ENCODE measurements around the gene ALOX12. TPM values are rescaled to one million over a fixed set of nuclear protein-coding genes. Genes with fewer than 3 reads are reported as not detected.

The ALOX12 gene, protein sequence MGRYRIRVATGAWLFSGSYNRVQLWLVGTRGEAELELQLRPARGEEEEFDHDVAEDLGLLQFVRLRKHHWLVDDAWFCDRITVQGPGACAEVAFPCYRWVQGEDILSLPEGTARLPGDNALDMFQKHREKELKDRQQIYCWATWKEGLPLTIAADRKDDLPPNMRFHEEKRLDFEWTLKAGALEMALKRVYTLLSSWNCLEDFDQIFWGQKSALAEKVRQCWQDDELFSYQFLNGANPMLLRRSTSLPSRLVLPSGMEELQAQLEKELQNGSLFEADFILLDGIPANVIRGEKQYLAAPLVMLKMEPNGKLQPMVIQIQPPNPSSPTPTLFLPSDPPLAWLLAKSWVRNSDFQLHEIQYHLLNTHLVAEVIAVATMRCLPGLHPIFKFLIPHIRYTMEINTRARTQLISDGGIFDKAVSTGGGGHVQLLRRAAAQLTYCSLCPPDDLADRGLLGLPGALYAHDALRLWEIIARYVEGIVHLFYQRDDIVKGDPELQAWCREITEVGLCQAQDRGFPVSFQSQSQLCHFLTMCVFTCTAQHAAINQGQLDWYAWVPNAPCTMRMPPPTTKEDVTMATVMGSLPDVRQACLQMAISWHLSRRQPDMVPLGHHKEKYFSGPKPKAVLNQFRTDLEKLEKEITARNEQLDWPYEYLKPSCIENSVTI
- total RNA-seq: 1 to 10 TPM in 1 of 2 donors, not detected in 1; 3.1 TPM
- under 1 TPM; 0.03 to 0.24 TPM for polyA plus RNA-seq

DNA sequence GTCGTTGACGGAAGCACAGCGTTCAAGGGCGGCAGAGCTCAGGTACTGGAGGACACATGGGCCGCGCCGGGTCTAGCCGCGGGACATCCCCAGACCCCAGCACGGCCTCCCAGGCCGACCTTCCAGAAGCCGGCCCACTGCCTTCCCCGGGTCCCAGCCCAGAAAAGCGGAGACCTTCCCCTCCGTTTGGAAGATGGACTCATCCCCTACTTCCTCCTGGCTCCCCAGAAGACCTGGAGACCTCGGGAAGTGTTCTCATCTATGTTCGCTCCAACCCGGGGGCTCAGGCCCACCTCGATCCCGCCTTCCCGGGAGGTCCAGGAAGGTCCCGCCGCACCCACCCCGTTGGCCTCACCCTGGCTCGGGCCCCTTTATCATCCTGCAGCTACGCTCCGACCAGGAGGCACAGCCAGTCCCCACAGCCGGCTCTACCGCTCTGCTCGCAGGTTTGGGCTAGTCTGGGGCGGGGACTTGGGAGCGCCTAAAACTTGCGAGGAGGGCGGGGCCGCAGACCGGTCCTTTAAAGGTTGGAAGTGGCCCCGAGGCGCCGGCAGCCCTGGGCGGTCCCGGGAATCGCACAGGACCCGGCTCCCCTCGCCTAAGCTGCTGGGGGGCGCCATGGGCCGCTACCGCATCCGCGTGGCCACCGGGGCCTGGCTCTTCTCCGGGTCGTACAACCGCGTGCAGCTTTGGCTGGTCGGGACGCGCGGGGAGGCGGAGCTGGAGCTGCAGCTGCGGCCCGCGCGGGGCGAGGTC is at the start of gene ALOX12:
Gene ALOX12 (plus strand): TSS at position 550 of the 756 bp plus-strand sequence. CDS start 69 bp downstream, at position 619.
- Histone ChIP-seq H3K27ac (ENCODE audit: low read depth in 1 of 2, low read length in 2 of 2) (no peak within 1 kb of the TSS), H3K27me3 (ENCODE audit: control insufficient read depth in 4 of 4, insufficient read depth in 4 of 4, low read length in 3 of 4) (no peaks in the 10 kb centered on the region), H3K36me3 (ENCODE audit: control insufficient read depth in 4 of 4, insufficient read depth in 3 of 4, low read depth in 1 of 4, low read length in 3 of 4) (peaks cover 2 to 16% (median 9%) of the 10 kb centered on the region in 4 donors), H3K4me1 (ENCODE audit: control insufficient read depth in 4 of 4, insufficient read depth in 4 of 4, low read length in 3 of 4) (peaks cover 2 to 10% (median 5%) of the 10 kb centered on the region in 4 donors), H3K9ac (ENCODE audit: low read depth in 1 of 2, low read length in 2 of 2) (no peak within 1 kb of the TSS), H3K4me3 (ENCODE audit: low read depth in 1 of 3, low read length in 3 of 3) (peak within 1 kb of the TSS in 1 of 3 donors; percentile 43), H3K9me3 (ENCODE audit: control insufficient read depth in 4 of 4, low read length in 3 of 4) (no peaks in the 10 kb centered on the region)
- WGBS: 24% methylated on average over 64 of the region's 64 CpGs
- TF ChIP-seq NR2F2 (IDR thresholded peaks at IDR 0.05): no peak
- TF ChIP-seq HNF4G (IDR thresholded peaks at IDR 0.05): no peak
- no peak for TF ChIP-seq GABPA (IDR thresholded peaks at IDR 0.05 in 1 of 2, conservative IDR thresholded peaks at IDR 0.05 in 1 of 2)
- no peak for TF ChIP-seq SP1 (IDR thresholded peaks at IDR 0.05)
- TF ChIP-seq RXRA (IDR thresholded peaks at IDR 0.05): no peak
- TF ChIP-seq ATF3 (IDR thresholded peaks at IDR 0.05): no peak
- no peak for TF ChIP-seq FOXA2 (IDR thresholded peaks at IDR 0.05)
- TF ChIP-seq, protein P1, sequence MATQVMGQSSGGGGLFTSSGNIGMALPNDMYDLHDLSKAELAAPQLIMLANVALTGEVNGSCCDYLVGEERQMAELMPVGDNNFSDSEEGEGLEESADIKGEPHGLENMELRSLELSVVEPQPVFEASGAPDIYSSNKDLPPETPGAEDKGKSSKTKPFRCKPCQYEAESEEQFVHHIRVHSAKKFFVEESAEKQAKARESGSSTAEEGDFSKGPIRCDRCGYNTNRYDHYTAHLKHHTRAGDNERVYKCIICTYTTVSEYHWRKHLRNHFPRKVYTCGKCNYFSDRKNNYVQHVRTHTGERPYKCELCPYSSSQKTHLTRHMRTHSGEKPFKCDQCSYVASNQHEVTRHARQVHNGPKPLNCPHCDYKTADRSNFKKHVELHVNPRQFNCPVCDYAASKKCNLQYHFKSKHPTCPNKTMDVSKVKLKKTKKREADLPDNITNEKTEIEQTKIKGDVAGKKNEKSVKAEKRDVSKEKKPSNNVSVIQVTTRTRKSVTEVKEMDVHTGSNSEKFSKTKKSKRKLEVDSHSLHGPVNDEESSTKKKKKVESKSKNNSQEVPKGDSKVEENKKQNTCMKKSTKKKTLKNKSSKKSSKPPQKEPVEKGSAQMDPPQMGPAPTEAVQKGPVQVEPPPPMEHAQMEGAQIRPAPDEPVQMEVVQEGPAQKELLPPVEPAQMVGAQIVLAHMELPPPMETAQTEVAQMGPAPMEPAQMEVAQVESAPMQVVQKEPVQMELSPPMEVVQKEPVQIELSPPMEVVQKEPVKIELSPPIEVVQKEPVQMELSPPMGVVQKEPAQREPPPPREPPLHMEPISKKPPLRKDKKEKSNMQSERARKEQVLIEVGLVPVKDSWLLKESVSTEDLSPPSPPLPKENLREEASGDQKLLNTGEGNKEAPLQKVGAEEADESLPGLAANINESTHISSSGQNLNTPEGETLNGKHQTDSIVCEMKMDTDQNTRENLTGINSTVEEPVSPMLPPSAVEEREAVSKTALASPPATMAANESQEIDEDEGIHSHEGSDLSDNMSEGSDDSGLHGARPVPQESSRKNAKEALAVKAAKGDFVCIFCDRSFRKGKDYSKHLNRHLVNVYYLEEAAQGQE (IDR thresholded peaks at IDR 0.05): no peak
- TF ChIP-seq ZBTB33 (IDR thresholded peaks at IDR 0.05): no peak
- TF ChIP-seq, protein P2, sequence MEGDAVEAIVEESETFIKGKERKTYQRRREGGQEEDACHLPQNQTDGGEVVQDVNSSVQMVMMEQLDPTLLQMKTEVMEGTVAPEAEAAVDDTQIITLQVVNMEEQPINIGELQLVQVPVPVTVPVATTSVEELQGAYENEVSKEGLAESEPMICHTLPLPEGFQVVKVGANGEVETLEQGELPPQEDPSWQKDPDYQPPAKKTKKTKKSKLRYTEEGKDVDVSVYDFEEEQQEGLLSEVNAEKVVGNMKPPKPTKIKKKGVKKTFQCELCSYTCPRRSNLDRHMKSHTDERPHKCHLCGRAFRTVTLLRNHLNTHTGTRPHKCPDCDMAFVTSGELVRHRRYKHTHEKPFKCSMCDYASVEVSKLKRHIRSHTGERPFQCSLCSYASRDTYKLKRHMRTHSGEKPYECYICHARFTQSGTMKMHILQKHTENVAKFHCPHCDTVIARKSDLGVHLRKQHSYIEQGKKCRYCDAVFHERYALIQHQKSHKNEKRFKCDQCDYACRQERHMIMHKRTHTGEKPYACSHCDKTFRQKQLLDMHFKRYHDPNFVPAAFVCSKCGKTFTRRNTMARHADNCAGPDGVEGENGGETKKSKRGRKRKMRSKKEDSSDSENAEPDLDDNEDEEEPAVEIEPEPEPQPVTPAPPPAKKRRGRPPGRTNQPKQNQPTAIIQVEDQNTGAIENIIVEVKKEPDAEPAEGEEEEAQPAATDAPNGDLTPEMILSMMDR (IDR thresholded peaks at IDR 0.05; ENCODE audit: low read depth, low read length, missing input control): no peak
- TF ChIP-seq YY1 (IDR thresholded peaks at IDR 0.05): no peak
- TF ChIP-seq EGR1 (IDR thresholded peaks at IDR 0.05; ENCODE audit: low read depth in 2 of 2): no peak
- TF ChIP-seq TAF1 (conservative IDR thresholded peaks at IDR 0.05): no peak
- no peak for TF ChIP-seq MAX (IDR thresholded peaks at IDR 0.05)
- TF ChIP-seq RAD21 (IDR thresholded peaks at IDR 0.05): no peak
- TF ChIP-seq HNF4A (conservative IDR thresholded peaks at IDR 0.05): no peak
- no peak for TF ChIP-seq JUND (IDR thresholded peaks at IDR 0.05)
- peak; percentile 64 for DNase-seq (ENCODE audit: low spot score)

Data from liver (tissue), 9 donors.